Mesothelial cell of epicardium (in vitro differentiated cells): ENCODE measurements around the gene AVPR1A. TPM values are rescaled to one million over a fixed set of nuclear protein-coding genes. Genes with fewer than 3 reads are reported as not detected.

ENCODE experiments used
- DNase-seq, 2 experiments: peaks; one replicate each; pipeline ENCODE4 v3.0.0; 2021; ENCODE audit warnings: low spot score in 2 of 2; ENCODE audit not compliant: unreplicated experiment in 2 of 2
- H3K27ac Mint-ChIP-seq: 2 replicates; pipeline ENCODE4 v1.8.0; 2021; ENCODE audit warnings: mixed read lengths
- H3K27me3 Mint-ChIP-seq: 2 replicates; pipeline ENCODE4 v1.8.0; 2021; ENCODE audit warnings: low read depth, mixed read lengths
- H3K36me3 Mint-ChIP-seq: 2 replicates; pipeline ENCODE4 v1.8.0; 2021; ENCODE audit warnings: mixed read lengths
- H3K4me1 Mint-ChIP-seq: 2 replicates; pipeline ENCODE4 v1.8.0; 2021; ENCODE audit warnings: mixed read lengths
- H3K4me3 Mint-ChIP-seq: 2 replicates; pipeline ENCODE4 v1.8.0; 2021; ENCODE audit warnings: mild to moderate bottlenecking, moderate library complexity, mixed read lengths
- H3K9me3 Mint-ChIP-seq: 2 replicates; pipeline ENCODE4 v1.8.0; 2021; ENCODE audit warnings: mixed read lengths
- CTCF ChIP-seq: fragments of 200-600 bp; sonication (generic); IDR thresholded peaks from one replicate; pipeline ENCODE4 v1.5.0; 2021; ENCODE audit warnings: antibody characterized with exemption; ENCODE audit not compliant: unreplicated experiment
- total RNA-seq: library from RNA; stranded (reverse); gene quantifications from 3 replicates; pipeline ENCODE4 v1.2.1, GENCODE V29; 2021

AVPR1A gene
- total RNA-seq, 1 donor from 2014 or later = 0.13 TPM

DNA sequence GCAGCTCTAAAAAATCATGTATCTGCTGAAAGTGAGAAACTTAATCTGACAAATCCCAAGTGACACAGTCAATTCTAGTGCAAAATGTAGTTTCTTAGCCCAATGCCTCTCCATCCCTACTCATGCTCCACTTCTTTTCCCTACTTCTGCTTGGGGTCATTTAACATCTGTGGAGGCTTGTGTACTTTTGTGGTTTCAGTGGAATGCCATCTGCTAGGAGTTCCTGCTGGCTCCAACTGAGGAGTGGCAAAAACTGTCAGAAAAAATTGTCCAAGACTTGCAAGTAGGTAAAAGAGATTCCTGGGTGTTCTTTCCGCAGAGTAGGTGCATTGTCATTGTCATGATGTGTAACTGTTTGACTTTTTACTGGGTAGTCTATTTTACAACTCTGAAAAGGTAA is 12.5 kb upstream of the AVPR1A start:
- no peak overlapping the region for H3K4me3 Mint-ChIP-seq
- no peak for TF ChIP-seq CTCF
- no peaks in the 10 kb centered on the region for H3K36me3 Mint-ChIP-seq
- H3K9me3 Mint-ChIP-seq = no peaks in the 10 kb centered on the region
- H3K4me1 Mint-ChIP-seq = no peaks in the 10 kb centered on the region
- no peak overlapping the region for H3K27ac Mint-ChIP-seq
- no peak for DNase-seq
- peaks cover 40% of the 10 kb centered on the region for H3K27me3 Mint-ChIP-seq

GRCh38 chr12:63155375-63155774 is 4.4 kb upstream of the AVPR1A start:
- TF ChIP-seq CTCF = no peak
- Mint-ChIP-seq H3K4me3 (no peak overlapping the region), H3K36me3 (no peaks in the 10 kb centered on the region), H3K27me3 (peaks cover 68% of the 10 kb centered on the region), H3K4me1 (peaks cover 15% of the 10 kb centered on the region), H3K9me3 (peaks cover 12% of the 10 kb centered on the region), H3K27ac (no peak overlapping the region)
- DNase-seq = no peak

- no peak overlapping the region for H3K27ac Mint-ChIP-seq
- H3K27me3 Mint-ChIP-seq = peaks cover 75% of the 10 kb centered on the region
- DNase-seq = no peak
- peaks cover 21% of the 10 kb centered on the region for H3K4me1 Mint-ChIP-seq
- peaks cover 12% of the 10 kb centered on the region for H3K9me3 Mint-ChIP-seq
- no peaks in the 10 kb centered on the region for H3K36me3 Mint-ChIP-seq
- H3K4me3 Mint-ChIP-seq = no peak overlapping the region
- TF ChIP-seq CTCF = no peak
Observed at GRCh38 chr12:63154560-63154959, 3.6 kb upstream of the AVPR1A start.

DNA sequence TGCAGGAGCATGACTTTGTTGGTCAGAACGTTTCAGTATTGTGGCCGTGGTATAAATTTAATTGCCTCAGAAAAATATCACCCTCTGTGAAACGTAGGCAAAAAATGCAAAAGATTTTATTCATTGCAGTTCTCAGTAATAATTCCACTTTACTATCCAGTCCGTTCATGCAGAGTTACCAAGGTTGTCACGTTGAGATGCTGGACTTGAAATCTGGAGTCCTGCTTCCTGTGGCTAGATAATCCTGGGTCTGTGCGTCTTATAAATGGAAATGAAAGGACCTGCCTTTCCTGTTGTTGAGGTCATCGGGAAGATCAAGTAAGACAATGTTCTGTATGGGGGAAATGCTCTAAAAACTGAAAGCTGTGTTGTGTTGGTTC is 1.3 kb upstream of the AVPR1A start:
- no peaks in the 10 kb centered on the region for H3K36me3 Mint-ChIP-seq
- DNase-seq = no peak
- peaks cover 12% of the 10 kb centered on the region for H3K9me3 Mint-ChIP-seq
- peaks cover 21% of the 10 kb centered on the region for H3K4me1 Mint-ChIP-seq
- H3K27me3 Mint-ChIP-seq = peaks cover 83% of the 10 kb centered on the region
- peak overlapping the region; percentile 58 for H3K4me3 Mint-ChIP-seq
- TF ChIP-seq CTCF = no peak
- no peak overlapping the region for H3K27ac Mint-ChIP-seq

DNA sequence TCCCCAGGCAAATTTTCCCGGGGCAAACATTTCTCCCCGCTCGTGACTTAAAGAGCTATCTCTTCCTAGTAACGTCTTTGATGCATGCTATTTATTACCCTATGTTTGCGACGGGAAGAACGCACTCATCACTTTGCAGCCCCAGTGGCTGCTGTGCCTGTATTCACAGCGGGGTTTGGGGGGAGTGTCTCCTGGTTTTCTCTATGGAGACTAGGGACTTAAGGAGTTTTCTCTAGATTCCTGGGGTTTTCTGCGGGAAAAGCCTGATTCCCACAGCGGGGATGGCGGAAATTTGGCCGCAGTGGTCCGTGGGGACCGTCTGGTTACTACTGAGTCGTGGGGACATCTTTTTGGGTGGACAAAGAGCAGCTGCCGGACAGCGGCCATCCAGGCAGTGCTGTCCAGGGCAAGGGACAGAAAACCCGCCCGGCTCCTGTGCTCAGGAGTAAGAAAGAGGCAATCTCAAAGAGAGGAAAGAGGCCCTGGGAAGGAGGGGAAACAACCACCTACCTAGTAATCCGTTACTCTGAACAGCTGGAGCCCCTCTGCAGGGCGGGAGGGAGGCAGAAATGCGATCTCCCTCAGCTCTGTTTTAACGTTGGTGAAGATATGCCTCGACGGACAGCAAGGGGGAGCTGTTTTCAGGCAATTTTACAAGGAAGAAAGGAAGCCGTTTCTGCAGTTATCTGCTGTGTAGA is 771 bp upstream of the AVPR1A start:
- Mint-ChIP-seq H3K36me3 (no peaks in the 10 kb centered on the region), H3K27me3 (peaks cover 86% of the 10 kb centered on the region), H3K27ac (no peak overlapping the region), H3K4me3 (peak overlapping the region; percentile 58), H3K9me3 (peaks cover 12% of the 10 kb centered on the region), H3K4me1 (peaks cover 21% of the 10 kb centered on the region)
- peak; percentile 20 to 54 for DNase-seq
- TF ChIP-seq CTCF = peak; percentile 62
